PC-3 (cell line): ENCODE measurements around the gene BARHL2. TPM values are rescaled to one million over a fixed set of nuclear protein-coding genes. Genes with fewer than 3 reads are reported as not detected.

Experiments used
- ATAC-seq: fragments of 200-7000 bp; cut with Tn5 transposase; 2 replicates; pipeline ENCODE4 v1.9.1; 2020; ENCODE audit warnings: mild to moderate bottlenecking, moderate library complexity
- BruUV-seq: library from RNA; stranded (reverse); fragments of 400-500 nt; replicated peaks from 2 replicates; lab custom pipeline; 2021; lab: Mats Ljungman, UMichigan
- CTCF ChIA-PET: fragments of 300-600 bp; sonication (Branson Sonifier 250); formaldehyde crosslinking; loops from one replicate; lab custom pipeline; 2022; ENCODE audit warnings: antibody characterized with exemption; lab: Charles Lee
- POLR2A ChIA-PET: fragments of 300-600 bp; sonication (Branson Sonifier 250); formaldehyde crosslinking; loops from one replicate; lab custom pipeline; 2022; ENCODE audit warnings: antibody characterized with exemption; ENCODE audit not compliant: unreplicated experiment; lab: Charles Lee
- DNase-seq: peaks from one replicate; pipeline ENCODE4 v3.0.0-alpha.2; 2015
- H2AFZ ChIP-seq: fragments of 300-600 bp; sonication (generic); 2 replicates; pipeline ENCODE4 v1.6.0; 2016; ENCODE audit warnings: antibody characterized with exemption, low read length
- H3F3A ChIP-seq: fragments of 300-600 bp; sonication (generic); one replicate; pipeline ENCODE4 v1.6.0; 2017; ENCODE audit warnings: antibody characterized with exemption, low read length, control low read depth, mild to moderate bottlenecking; ENCODE audit not compliant: unreplicated experiment
- H3K27ac ChIP-seq: fragments of 300-600 bp; sonication (generic); 2 replicates; pipeline ENCODE4 v1.5.1; 2016; ENCODE audit warnings: mild to moderate bottlenecking, low read length
- H3K27me3 ChIP-seq: fragments of 300-600 bp; sonication (generic); 2 replicates; pipeline ENCODE4 v1.6.1; 2016; ENCODE audit warnings: low read length, mixed read lengths
- H3K36me3 ChIP-seq: fragments of 300-600 bp; sonication (generic); 2 replicates; pipeline ENCODE4 v1.6.1; 2016; ENCODE audit warnings: low read depth, mixed run types, low read length, mixed read lengths
- H3K4me1 ChIP-seq: fragments of 300-600 bp; sonication (generic); 2 replicates; pipeline ENCODE4 v1.5.1; 2016; ENCODE audit warnings: low read length; ENCODE audit not compliant: insufficient read depth
- H3K4me2 ChIP-seq: fragments of 300-600 bp; sonication (generic); 2 replicates; pipeline ENCODE4 v1.6.0; 2016; ENCODE audit warnings: low read length
- H3K4me3 ChIP-seq: fragments of 300-600 bp; sonication (generic); 2 replicates; pipeline ENCODE4 v1.5.1; 2016; ENCODE audit warnings: mild to moderate bottlenecking, low read length, mixed read lengths
- H3K79me2 ChIP-seq: fragments of 300-600 bp; sonication (generic); 2 replicates; pipeline ENCODE4 v1.6.1; 2017; ENCODE audit warnings: low read length, mixed read lengths
- H3K9ac ChIP-seq: fragments of 300-600 bp; sonication (generic); 2 replicates; pipeline ENCODE4 v1.6.0; 2016; ENCODE audit warnings: mild to moderate bottlenecking, low read length
- H3K9me2 ChIP-seq: fragments of 300-600 bp; sonication (generic); replicated peaks from 2 replicates; pipeline ENCODE4 v1.6.1; 2016; ENCODE audit warnings: mixed run types, low read length, mixed read lengths
- H3K9me3 ChIP-seq: fragments of 300-600 bp; sonication (generic); 2 replicates; pipeline ENCODE4 v1.6.1; 2016; ENCODE audit warnings: low read length, mixed read lengths
- H4K20me1 ChIP-seq: fragments of 300-600 bp; sonication (generic); 2 replicates; pipeline ENCODE4 v1.6.1; 2016; ENCODE audit warnings: low read length, mixed read lengths
- CTCF ChIP-seq: fragments of 300-600 bp; sonication (generic); conservative IDR thresholded peaks from 2 replicates; pipeline ENCODE4 v1.5.1; 2017; ENCODE audit warnings: antibody characterized with exemption, low read depth, mild to moderate bottlenecking, low read length
- EZH2 ChIP-seq: fragments of 300-600 bp; sonication (generic); IDR thresholded peaks from one replicate; pipeline ENCODE4 v1.6.1; 2017; ENCODE audit warnings: antibody characterized with exemption, mild to moderate bottlenecking, low read length; ENCODE audit not compliant: unreplicated experiment
- EZH2phosphoT487 ChIP-seq: fragments of 300-600 bp; sonication (generic); IDR thresholded peaks from 2 replicates; pipeline ENCODE4 v1.6.1; 2018; ENCODE audit warnings: mild to moderate bottlenecking, antibody characterized with exemption, low read length, borderline replicate concordance
- intact Hi-C: fragments of 100-400 bp; cut with micrococcal nuclease; formaldehyde crosslinking; loops from 2 replicates; pipeline ENCODE4 v1.9.0; 2023
- total RNA-seq: library from RNA; depleted of rRNA; stranded (reverse); fragments of >200 nt; gene quantifications from 2 replicates; pipeline ENCODE4 v1.2.3, GENCODE V29; 2014

Gene BARHL2
- total RNA-seq, 1 experiment from 2014 or later: not detected

- Histone ChIP-seq H3K79me2 (no peaks in the 10 kb centered on the region), H3K4me1 (no peaks in the 10 kb centered on the region), H2AFZ (no peak overlapping the region), H3K27ac (no peak overlapping the region), H3K36me3 (no peaks in the 10 kb centered on the region), H4K20me1 (no peaks in the 10 kb centered on the region), H3K9me2 (no peaks in the 10 kb centered on the region), H3K9ac (no peak overlapping the region), H3K27me3 (peaks cover 34% of the 10 kb centered on the region), H3K9me3 (no peaks in the 10 kb centered on the region), H3K4me2 (no peak overlapping the region), H3F3A (no peaks in the 10 kb centered on the region), H3K4me3 (no peak overlapping the region)
- ChIA-PET CTCF (interaction anchor here (0.6 kb wide), 1 partner anchor 537 kb away, joined by 4 read pairs; no protein-coding TSS in a partner anchor), POLR2A (no interaction called here)
- intact Hi-C loops: no loop called here
- ATAC-seq (no peak), DNase-seq (no peak)
- BruUV-seq: no TSS peak
- TF ChIP-seq EZH2: no peak
- TF ChIP-seq EZH2phosphoT487: no peak
- no peak for TF ChIP-seq CTCF
Observed at GRCh38 chr1:90718411-90719329, 1.6 kb upstream of the BARHL2 start.

- ATAC-seq: no peak
- Histone ChIP-seq H3K79me2 (no peaks in the 10 kb centered on the region), H3K9me3 (no peaks in the 10 kb centered on the region), H3K4me3 (no peak overlapping the region), H2AFZ (no peak overlapping the region), H3K27ac (no peak overlapping the region), H3K4me1 (no peaks in the 10 kb centered on the region), H3F3A (no peaks in the 10 kb centered on the region), H4K20me1 (no peaks in the 10 kb centered on the region), H3K9ac (no peak overlapping the region), H3K4me2 (no peak overlapping the region), H3K36me3 (no peaks in the 10 kb centered on the region), H3K9me2 (no peaks in the 10 kb centered on the region), H3K27me3 (peaks cover 42% of the 10 kb centered on the region)
- intact Hi-C loops: no loop called here
- no TSS peak for BruUV-seq
- no peak for TF ChIP-seq EZH2phosphoT487
- TF ChIP-seq EZH2: no peak
- TF ChIP-seq CTCF: no peak
- POLR2A ChIA-PET: no interaction called here
- no peak for DNase-seq
- CTCF ChIA-PET: no interaction called here
Observed at GRCh38 chr1:90717665-90718410, 736 bp upstream of the BARHL2 start.
